ENCODE results near the gene PAPOLG.
"Not testable (repeated sequence)": the region's sequence is repeated elsewhere in the genome, so short reads cannot be mapped to it uniquely, and the experiment has no call there.

PAPOLG gene

DNA sequence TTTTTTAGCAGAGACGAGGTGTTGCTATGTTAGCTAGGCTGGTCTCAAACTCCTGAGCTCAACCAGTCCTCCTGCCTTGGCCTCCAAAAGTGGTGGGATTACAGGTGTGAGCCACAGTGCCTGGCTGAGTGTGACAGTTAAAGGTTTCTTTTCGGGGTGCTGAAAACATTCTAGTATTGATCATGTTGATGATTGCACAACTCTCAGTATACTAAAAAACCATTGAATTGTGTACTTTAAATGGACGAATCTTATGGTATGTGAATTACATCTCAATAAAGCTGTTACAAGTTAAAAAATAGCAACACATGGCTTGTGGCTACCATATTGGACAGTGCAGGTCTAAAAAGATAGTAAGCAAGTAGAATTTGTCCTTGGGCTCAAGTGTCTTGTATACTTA, 22.3 kb downstream of the PAPOLG start:
- DNase-seq: no peak

DNA sequence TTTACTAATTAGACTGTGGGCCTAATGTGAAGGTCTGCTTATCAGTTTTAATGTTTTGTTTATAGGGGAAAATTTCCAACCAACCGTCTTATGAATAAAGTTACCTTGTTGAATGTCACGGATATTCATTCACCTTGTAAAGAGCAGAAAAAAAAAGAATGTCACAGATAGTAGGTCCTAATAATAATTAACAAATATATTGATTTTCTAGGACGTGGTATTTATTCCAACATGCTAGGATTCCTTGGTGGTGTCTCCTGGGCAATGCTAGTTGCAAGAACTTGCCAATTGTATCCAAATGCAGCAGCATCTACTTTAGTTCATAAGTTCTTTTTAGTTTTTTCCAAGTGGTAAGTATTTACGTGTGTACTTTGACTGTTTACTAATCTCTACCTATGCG, 23.4 kb downstream of the PAPOLG start:
- DNase-seq: no peak

DNA sequence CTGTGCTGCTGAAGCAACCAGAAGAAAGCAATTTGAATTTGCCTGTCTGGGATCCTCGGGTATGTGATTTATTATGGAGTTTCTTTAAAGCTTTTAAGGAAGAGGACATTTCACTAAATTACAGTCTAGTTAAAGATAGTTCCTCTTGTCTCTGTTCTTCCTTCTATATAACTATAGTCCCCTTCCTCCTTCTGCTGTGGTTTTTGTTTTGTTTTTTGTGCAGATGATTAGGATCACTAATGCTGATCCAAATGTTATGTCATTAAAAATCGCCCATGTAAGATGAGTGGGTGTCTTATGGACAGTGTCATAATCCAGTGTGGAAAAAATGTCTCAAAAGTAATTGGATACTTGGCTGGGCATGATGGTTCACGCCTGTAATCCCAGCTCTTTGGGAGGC, 24.7 kb downstream of the PAPOLG start:
- no peak for DNase-seq

DNA sequence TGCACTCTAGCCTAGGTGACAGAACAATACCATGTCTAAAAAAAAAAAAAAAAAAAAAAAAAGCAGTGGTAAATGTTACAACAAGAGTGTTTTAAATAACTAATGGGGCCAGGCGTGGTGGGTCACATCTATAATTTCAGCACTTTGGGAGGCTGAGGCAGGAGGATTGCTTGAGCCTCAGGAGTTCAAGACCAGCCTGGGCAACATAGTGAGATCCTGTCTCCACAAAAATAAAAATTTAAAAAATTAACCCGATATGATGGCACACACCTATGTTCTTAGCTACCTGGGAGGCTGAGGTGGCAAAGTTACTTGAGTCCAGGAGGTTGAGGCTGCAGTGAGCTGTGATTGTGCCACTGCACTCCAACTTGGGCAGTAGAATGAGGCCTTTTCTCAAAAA, 37.1 kb downstream of the PAPOLG start:
- DNase-seq: no peak

DNA sequence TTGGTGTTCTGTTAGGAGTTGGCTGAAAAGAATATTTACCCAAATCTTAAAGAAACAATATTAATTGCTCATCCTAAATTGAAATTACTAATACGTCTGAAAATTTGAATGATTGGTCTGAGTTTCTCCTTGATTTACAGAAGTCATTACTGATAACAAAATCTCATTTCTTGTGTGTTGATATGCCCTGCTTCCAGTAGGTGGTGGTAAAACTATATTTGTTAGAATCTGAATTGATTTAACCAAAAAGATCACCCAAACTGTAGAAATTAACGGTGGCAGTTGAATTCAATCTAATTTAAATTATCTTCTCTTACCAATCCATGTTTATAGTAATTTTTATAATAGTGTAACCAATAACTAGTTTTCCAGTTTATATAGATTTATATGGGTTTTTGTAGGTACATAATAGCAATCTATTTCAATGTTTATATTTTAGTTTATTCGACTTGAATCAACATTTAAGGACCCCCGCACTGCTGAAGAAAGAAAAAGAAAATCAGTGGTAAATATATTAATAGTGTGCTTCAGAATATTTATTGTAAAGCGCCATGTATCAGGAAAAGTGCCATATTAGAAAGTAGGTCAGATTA, 38.3 kb downstream of the PAPOLG start:
- DNase-seq: no peak

DNA sequence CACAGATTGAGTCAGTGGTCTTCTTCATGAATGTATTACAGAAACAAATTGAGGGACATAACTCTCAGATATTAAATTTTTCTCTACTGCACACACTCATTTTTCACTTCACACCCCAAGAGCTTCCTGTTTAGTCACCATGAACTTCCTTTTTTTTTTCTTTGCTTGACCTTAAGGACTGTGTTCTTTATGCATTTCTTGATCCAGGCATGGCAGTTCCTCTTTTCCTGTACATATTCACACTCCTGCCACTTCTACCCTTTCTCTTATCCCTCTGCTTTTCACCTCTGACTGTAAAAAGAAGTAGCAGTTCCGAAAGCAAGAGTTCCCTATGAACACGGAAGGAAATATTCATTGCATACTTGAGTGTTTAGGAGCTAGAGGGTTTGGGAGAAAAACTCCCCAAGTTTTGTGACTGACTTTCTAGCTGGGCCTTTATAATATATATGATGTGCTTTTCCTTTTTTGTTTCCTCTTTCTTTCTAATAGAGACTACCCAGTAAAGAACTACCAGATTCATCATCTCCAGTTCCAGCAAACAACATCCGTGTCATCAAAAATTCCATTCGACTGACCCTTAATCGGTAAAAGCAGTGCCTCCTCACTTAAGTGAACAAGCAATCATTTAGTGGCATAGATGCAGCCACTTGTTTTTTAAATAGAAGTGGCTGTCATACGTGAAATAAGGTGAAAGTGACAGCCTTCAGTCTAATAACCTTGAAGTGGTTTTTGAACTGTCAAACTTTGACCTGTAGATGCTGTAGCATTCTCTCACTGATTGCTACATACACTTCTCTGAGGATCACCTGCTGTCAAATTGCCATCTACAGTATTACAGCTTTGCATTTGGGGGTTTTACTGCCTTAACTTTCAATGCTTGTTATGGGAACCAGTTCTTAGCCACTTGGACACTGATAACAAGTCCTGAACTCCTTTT, 40.8 kb downstream of the PAPOLG start:
- no peak for DNase-seq

DNA sequence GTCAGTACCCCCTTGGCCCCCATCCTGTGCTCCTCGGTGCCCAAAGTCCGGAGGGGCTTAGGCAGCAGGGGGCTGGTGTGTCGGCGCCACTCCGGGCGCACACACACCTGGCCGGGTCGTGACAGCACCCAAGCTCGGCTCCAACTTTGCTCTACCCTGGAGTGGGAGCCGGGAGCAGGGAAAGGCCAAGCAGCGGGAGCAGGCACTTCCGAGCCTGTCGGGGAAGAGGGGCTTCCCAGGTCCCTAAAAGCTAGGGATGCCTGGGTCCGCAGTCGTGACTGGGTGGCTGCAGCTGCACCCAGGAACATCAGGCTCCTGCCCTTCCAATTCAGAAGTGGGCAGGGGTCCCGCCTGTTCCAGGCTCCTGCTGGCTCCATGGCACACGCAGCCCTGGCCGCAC, 48.4 kb downstream of the PAPOLG start:
- no peak for DNase-seq

DNA sequence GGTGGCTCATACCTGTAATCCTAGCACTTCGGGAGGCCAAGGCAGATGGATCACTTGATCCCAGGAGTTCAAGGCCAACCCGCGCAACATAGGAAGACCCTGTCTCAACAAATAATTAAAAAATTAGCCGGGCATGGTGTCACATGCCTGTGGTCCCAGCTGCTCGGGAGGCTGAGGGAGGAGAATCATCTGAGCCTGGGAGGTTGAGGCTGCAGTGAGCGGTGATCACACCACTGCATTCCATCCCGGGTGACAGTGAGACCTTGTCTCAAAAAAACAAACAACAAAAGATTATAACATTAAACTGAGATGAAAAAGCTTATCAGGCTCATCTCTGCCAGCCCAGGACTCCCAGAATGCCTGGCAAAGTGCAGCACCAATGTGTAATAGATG, 50.5 kb downstream of the PAPOLG start:
- no peak for DNase-seq

DNA sequence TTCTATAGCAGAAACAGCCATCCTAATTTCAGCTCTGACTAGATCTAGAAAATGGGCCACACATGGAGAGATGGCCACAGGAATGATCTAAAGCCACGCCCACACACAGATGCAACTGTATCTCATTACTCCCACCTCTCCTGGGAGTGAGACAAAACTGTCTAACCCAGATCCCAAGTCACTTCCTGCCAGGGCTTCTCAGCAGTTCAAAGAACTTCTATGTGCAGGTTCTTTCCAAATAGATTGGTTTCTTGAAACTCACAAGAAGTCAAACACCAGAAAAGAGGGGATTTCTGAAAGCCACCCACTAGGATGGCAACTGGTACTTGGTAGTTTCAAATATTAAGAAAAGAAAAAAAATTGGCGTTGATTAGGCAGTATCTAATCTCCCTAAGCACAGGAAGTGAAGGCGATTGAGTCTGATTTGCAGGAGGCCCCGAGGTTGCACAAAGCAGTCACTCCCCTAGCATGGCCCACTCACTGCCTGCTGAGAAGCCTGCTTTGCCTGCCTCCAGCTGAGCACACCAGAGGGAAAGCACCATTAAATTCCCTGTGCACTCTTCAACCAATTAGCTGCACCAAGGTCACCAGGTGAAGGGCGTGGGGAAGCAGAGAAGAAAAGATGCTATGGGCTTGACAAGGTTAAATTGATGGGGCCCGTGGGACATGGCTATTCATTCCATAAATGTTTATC, 51.1 kb downstream of the PAPOLG start:
- DNase-seq: peak; percentile 25

DNA sequence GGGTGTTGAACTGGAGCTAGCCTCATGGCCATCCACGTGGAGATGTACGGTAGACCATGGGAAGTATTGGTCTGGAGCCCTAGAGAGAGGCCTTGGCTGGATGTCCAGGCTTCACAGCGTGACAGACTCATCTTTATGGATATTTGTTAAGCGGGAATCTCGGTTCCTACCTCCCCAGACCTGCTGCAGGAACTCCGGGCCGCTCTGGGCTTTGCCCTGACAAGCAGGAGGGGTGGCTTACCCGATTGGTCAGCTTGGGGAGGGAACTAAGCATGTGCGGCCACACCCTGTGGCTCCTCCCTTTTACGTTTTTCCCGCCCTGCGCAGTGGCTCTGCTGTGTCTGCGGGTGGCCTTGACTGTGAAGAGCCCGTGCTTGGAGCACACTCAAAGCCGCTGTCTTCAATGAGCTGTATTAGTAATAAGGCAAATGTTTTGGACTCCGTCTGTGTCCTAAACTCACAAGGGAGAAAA, 52.3 kb downstream of the PAPOLG start:
- DNase-seq: no peak

DNA sequence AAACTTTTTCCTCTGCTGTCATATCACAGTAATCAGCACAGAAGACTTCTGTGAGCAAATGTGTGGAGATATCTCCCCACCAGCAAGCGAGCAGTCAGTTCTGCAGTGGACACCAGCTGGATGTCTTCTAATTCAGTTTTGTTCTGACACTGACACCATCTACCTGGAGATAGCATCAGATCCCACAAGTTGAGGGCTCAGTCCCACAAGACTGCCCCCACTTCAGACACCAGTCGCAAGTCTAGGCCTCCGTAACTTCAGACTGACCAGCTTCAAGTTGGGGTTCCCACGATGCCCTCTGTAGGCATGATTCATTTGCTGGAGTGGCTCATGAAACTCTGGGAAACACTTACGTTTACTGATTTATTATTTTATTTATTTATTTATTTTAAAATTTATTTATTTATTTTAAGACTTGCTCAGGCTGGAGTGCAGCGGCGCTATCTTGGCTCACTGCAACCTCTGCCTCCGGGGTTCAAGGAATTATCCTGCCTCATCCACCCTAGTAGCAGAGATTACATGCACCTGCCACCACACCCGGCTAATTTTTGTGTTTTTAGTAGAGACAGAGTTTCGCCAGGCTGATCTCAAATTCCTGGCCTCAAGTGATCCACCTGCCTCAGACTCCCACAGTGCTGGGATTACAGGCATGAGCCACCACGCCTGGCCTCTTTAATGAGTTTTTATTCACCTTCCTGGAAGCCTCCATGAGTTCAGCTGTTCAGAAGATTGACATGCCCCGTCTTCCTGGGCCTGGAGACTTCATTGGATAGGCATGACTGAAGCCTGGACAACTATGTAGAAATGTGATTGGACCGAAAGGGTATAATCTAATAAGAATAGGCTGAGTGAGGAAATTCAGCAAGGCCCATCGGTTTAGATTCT, 55.7 kb downstream of the PAPOLG start:
- DNase-seq: no peak

DNA sequence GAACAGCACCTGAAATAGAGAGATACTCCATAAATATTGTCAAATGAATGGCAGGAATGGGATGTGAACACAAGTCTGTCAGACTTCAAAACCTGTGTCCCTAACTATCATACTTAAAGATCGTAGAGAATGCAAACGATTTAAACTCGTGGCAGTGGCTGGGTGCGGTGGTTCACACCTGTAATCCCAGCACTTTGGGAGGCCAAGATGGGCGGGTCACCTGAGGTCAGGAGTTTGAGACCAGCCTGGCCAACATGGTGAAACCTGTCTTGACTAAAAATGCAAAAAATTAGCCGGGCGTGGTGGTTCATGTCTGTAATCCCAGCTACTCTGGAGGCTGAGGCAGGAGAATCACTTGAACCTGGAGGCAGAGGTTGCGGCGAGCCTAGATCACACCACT, 61.1 kb downstream of the PAPOLG start:
- not testable (repeated sequence) for DNase-seq

DNA sequence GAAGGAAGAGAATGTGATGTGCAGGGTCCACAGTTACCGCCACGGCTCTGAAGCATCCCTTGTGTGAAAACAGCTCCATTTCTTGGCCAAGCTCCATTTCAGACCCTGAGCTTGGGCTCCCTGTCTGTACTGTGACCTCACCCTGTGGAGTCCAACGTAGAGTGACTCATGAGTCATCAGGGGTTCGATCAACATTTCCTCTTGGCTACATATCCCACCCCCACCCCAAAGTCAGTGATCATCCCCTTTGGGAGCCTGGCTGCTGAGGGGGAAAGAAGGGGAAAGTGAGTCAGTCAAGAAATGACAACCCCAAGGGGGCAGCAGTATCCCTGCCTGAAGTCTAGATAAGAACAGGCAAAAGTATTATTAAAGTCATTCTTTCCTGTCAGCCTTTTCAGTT, 62.2 kb downstream of the PAPOLG start:
- DNase-seq: peak; percentile 23

DNA sequence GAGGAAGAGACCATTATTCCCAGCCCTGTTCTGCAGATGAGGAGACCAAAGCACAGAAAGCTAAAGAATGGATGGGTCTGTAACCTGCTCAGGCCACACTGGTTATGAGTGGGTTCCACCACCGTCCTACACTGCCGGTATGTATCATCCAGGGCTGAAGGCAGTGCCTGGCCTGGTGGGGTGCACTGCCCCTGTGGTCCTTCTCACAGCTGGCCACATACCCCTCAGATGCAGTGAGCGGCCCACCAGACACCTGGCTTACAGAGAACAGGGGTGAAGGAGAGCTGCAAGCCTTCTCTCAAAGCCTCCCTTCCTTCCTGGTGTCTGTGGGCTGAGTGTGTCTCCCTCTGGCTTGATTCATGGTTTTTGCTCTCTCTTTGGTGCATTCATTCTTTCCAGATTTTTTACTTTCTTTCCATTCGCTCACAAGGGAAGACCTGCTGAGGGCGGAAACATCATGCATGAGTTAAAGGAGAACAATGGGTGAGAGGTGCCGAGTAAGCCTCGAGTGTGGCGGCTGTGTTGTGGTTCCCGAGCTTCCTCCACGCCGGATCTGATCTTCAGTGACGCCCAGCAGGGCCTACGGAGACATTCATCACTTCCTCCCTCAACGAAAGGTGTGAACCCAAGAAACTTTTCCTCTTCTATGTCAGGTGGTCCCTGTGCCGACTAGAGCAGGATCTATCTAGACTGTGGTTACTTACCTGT, 63.2 kb downstream of the PAPOLG start:
- peak; percentile 82 for DNase-seq

DNA sequence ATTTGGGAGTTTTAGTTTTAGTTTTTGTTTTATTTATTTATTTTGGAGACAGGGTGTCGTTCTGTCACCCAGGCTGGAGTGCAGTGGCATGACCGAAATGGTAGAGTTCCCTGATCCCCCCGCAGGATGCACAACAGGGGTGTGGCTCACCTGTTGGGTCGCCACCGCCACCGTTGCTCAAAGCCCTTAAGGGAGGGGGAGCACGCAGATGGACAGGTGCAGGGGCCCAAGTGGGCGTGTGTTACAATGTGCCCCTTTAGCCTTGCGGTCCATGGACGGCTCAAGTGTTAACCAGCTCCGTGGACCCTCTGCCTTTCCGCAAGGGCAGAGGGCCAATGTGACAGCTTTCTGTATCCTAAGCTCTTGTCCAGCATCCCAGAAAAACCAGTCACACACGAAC, 63.9 kb downstream of the PAPOLG start:
- DNase-seq: no peak

DNA sequence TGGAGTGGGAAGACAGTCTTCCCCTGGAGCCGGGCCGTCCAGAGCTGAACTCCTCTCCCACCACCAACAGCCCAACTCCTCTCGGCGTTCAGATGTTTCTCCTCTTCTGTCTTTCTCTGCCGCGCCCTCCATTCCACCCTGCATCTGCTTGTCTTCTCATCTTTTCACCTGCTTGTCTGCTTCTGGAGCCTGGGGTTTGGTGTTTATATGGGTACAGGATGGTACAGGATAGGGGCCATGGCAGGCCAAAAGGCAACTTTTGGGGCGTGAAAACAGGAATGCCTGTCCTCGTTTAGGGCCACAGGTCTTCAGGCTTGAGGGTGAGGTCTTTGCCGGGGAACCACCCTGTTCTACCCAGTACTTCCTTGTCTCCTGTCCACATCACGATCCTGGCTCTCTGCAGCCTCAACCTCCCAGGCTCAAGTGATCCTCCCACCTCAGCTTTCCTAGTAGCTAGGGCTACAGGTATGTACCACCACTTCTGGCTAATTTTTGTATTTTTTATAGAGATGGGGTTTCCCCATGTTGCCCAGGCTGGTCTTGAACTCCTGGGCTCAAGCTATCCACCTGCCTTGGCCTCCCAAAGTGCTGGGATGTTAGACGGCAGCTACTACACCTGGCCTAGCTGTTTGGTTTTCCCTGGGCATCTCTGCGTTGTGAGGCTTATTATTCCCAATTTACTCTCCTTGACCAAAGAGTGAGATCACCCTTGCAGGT, 64.5 kb downstream of the PAPOLG start:
- no peak for DNase-seq

DNA sequence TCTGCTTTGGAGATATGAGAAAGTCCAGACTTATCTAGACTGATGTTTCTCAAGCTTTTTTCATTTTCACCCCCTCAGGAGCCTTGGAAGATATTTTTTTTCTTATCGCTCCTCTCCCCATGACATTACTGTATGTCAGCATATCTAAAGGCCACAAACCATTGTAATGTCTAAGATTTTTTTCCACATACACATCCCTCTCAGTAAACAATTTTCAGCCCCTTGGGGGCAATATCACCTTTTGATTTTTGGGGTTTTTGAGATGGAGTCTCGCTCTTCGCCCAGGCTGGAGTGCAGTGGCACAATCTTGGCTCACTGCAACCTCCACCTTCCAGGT, 65.0 kb downstream of the PAPOLG start:
- no peak for DNase-seq

DNA sequence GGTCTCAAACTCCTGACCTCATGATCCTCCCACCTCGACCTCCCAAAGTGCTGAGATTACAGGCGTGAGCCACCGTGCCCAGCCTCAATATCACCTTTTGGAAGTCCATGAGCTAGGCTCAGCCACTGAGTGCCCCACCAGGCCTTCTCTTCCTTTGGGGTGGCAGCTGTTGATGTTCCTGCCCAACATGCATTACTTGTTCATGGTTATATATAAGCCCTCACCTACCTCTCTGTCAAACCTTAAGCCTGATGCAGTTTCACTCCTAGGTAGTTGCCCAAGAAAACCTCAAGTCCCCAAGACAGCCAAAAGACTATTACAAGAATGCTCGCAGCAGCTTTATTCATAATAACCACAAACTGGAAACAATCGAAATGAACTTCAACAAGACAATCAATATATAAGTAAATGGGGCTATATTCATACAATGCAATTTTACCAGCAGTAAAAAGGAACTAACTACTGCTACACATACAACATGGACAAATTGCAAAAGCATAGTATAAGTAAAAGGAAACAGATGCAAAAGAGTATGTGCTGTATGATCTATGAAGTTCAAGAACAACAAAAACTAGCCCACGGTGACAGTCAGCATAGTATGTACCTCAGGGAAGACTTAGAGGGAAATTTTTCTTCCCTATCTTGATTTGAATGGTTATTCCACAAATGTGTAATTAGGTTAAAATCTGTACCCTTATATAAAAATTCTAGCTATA, 65.7 kb downstream of the PAPOLG start:
- DNase-seq: no peak

DNA sequence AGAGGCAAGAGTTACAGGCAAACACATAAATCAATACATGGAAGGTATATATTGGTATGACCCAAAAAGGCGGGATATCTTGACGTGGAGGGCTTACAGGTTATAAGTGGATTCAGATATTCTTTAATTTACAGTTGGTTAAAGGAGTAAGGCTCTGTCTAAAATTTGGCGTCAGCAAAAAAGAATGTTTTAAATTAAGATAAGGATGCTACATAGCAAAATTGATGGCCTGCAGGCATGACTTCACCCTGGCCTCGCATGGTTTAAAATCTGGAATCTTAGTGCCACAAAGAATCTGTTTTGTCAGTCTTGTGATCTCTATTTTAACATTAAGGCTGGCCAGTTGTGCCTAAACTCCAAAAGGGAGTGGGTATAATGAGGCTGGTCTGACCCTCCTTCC, 66.9 kb downstream of the PAPOLG start:
- no peak for DNase-seq

DNA sequence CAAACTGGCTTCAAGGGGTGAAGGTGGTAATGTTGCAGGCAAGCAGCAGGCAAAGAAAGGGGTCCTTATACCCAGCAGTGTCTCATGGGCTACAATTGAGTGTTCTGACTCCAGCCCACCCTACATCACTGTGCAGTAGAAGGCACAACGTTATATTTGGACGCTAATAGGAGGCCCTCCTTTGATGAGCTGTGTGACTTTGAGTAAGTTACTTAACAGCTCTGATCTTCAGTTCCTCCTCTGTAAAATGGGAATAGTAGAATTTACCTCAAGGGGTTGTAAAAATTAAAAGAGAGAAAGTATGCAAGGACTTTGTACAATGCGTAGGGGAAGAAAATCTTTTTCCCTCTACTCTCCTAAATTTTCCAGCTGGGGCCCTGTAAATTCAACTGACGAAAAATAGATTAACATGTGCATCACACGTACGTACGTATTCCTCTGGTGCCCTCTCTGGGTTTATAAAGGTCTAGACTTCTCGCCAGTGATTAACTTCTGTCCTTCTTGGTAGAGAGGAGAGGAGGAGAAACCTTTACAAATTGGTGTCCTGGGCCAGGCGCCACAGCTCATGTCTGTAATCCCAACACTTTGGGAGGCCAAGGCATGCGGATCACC, 67.7 kb downstream of the PAPOLG start:
- no peak for DNase-seq
